Lower lobe of right lung (tissue), 2 donors: ENCODE results near the gene TTLL12. TPM values are rescaled to one million over a fixed set of nuclear protein-coding genes. Genes with fewer than 3 reads are reported as not detected.

Source experiments
- ATAC-seq, 2 donors: fragments of 200-7000 bp; cut with Tn5 transposase; one replicate each; pipeline ENCODE4 v1.9.1; 2020 to 2022; ENCODE audit warnings: mild to moderate bottlenecking in 2 of 2, moderate library complexity in 2 of 2
- DNase-seq: peaks from one replicate; pipeline ENCODE4 v3.0.0-alpha.2; 2020
- H3K27ac ChIP-seq: fragments of 200-600 bp; one replicate; pipeline ENCODE4 v1.8.0; 2022
- H3K27me3 ChIP-seq: fragments of 200-600 bp; one replicate; pipeline ENCODE4 v1.8.0; 2022; ENCODE audit warnings: low read depth
- H3K36me3 ChIP-seq: fragments of 200-600 bp; one replicate; pipeline ENCODE4 v1.8.0; 2022; ENCODE audit warnings: mild to moderate bottlenecking
- H3K4me1 ChIP-seq: fragments of 200-600 bp; one replicate; pipeline ENCODE4 v1.8.0; 2022
- H3K4me3 ChIP-seq: fragments of 200-600 bp; one replicate; pipeline ENCODE4 v1.8.0; 2022; ENCODE audit warnings: mild to moderate bottlenecking
- H3K9me3 ChIP-seq: fragments of 200-600 bp; one replicate; pipeline ENCODE4 v1.8.0; 2022
- CTCF ChIP-seq: fragments of 200-600 bp; IDR thresholded peaks from one replicate; pipeline ENCODE4 v1.8.0; 2022; ENCODE audit warnings: antibody characterized with exemption, mild to moderate bottlenecking
- intact Hi-C: fragments of 100-400 bp; cut with DNase I; formaldehyde crosslinking; loops from one replicate; pipeline ENCODE4 v1.11.0; 2022
- total RNA-seq: library from RNA; stranded (reverse); fragmentation: NEBNext Ultra II Directional; extraction: Animal tissue kit (Norgen Biotek cat#: 25700); gene quantifications from one replicate; pipeline ENCODE4 v1.2.1, GENCODE V29; 2021
- donor health status: DM: no; HTN: yes; CAD: no; lungs with severe emphysema.

Gene TTLL12
- total RNA-seq, 1 donor from 2014 or later, result 21.6 TPM

- no peaks in the 10 kb centered on the region for H3K27me3 ChIP-seq
- intact Hi-C loops, result no loop called here
- peaks cover 38% of the 10 kb centered on the region for H3K4me1 ChIP-seq
- H3K4me3 ChIP-seq, result no peak overlapping the region
- TF ChIP-seq CTCF, result no peak
- H3K27ac ChIP-seq, result no peak overlapping the region
- peaks cover 12% of the 10 kb centered on the region for H3K36me3 ChIP-seq
- no peak for ATAC-seq
- no peak for DNase-seq
- H3K9me3 ChIP-seq, result no peaks in the 10 kb centered on the region
Observed at GRCh38 chr22:43156413-43156812, 30.5 kb downstream of the TTLL12 start.

- DNase-seq (no peak), ATAC-seq (no peak)
- peaks cover 6% of the 10 kb centered on the region for H3K36me3 ChIP-seq
- H3K27me3 ChIP-seq, result no peaks in the 10 kb centered on the region
- H3K4me1 ChIP-seq, result peaks cover 42% of the 10 kb centered on the region
- no peak for TF ChIP-seq CTCF
- no peaks in the 10 kb centered on the region for H3K9me3 ChIP-seq
- no peak overlapping the region for H3K4me3 ChIP-seq
- intact Hi-C loops, result no loop called here
- H3K27ac ChIP-seq, result no peak overlapping the region
Observed at GRCh38 chr22:43155789-43156188, 31.1 kb downstream of the TTLL12 start.

GRCh38 chr22:43154887-43155536, 31.9 kb downstream of the TTLL12 start:
- no peak for TF ChIP-seq CTCF
- no peaks in the 10 kb centered on the region for H3K9me3 ChIP-seq
- DNase-seq, result peak; percentile 87
- peak overlapping the region; percentile 3 for H3K4me3 ChIP-seq
- H3K36me3 ChIP-seq, result peaks cover 4% of the 10 kb centered on the region
- H3K4me1 ChIP-seq, result peaks cover 44% of the 10 kb centered on the region
- peak in 1 of 2 donors; percentile 23 for ATAC-seq
- no peaks in the 10 kb centered on the region for H3K27me3 ChIP-seq
- H3K27ac ChIP-seq, result peak overlapping the region; percentile 36
- intact Hi-C loops, result no loop called here

GRCh38 chr22:43153899-43154298, 33.0 kb downstream of the TTLL12 start:
- no peaks in the 10 kb centered on the region for H3K27me3 ChIP-seq
- TF ChIP-seq CTCF, result no peak
- no peaks in the 10 kb centered on the region for H3K9me3 ChIP-seq
- intact Hi-C loops, result no loop called here
- peak overlapping the region; percentile 30 for H3K4me3 ChIP-seq
- DNase-seq (no peak), ATAC-seq (no peak)
- peaks cover 39% of the 10 kb centered on the region for H3K4me1 ChIP-seq
- H3K36me3 ChIP-seq, result no peaks in the 10 kb centered on the region
- no peak overlapping the region for H3K27ac ChIP-seq

- intact Hi-C loops, result no loop called here
- Histone ChIP-seq H3K27me3 (no peaks in the 10 kb centered on the region), H3K4me3 (peak overlapping the region; percentile 97), H3K9me3 (no peaks in the 10 kb centered on the region), H3K4me1 (peaks cover 47% of the 10 kb centered on the region), H3K36me3 (no peaks in the 10 kb centered on the region), H3K27ac (peak overlapping the region; percentile 92)
- ATAC-seq, result peak; percentile 88 to 90
- TF ChIP-seq CTCF, result no peak
- peak; percentile 91 for DNase-seq
Observed at GRCh38 chr22:43152357-43153071, 34.4 kb downstream of the TTLL12 start.
